Placental pericyte (primary cell): ENCODE measurements around the gene NEK1. TPM values are rescaled to one million over a fixed set of nuclear protein-coding genes. Genes with fewer than 3 reads are reported as not detected.

Source experiments
- total RNA-seq: library from RNA; depleted of rRNA; stranded (reverse); fragments of >200 nt; gene quantifications from 2 replicates; pipeline ENCODE4 v1.2.3, GENCODE V29; 2012

NEK1 gene, protein sequence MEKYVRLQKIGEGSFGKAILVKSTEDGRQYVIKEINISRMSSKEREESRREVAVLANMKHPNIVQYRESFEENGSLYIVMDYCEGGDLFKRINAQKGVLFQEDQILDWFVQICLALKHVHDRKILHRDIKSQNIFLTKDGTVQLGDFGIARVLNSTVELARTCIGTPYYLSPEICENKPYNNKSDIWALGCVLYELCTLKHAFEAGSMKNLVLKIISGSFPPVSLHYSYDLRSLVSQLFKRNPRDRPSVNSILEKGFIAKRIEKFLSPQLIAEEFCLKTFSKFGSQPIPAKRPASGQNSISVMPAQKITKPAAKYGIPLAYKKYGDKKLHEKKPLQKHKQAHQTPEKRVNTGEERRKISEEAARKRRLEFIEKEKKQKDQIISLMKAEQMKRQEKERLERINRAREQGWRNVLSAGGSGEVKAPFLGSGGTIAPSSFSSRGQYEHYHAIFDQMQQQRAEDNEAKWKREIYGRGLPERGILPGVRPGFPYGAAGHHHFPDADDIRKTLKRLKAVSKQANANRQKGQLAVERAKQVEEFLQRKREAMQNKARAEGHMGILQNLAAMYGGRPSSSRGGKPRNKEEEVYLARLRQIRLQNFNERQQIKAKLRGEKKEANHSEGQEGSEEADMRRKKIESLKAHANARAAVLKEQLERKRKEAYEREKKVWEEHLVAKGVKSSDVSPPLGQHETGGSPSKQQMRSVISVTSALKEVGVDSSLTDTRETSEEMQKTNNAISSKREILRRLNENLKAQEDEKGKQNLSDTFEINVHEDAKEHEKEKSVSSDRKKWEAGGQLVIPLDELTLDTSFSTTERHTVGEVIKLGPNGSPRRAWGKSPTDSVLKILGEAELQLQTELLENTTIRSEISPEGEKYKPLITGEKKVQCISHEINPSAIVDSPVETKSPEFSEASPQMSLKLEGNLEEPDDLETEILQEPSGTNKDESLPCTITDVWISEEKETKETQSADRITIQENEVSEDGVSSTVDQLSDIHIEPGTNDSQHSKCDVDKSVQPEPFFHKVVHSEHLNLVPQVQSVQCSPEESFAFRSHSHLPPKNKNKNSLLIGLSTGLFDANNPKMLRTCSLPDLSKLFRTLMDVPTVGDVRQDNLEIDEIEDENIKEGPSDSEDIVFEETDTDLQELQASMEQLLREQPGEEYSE (N-terminal part only)
- total RNA-seq = 6.8 and 8.4 TPM in 2 replicates

DNA sequence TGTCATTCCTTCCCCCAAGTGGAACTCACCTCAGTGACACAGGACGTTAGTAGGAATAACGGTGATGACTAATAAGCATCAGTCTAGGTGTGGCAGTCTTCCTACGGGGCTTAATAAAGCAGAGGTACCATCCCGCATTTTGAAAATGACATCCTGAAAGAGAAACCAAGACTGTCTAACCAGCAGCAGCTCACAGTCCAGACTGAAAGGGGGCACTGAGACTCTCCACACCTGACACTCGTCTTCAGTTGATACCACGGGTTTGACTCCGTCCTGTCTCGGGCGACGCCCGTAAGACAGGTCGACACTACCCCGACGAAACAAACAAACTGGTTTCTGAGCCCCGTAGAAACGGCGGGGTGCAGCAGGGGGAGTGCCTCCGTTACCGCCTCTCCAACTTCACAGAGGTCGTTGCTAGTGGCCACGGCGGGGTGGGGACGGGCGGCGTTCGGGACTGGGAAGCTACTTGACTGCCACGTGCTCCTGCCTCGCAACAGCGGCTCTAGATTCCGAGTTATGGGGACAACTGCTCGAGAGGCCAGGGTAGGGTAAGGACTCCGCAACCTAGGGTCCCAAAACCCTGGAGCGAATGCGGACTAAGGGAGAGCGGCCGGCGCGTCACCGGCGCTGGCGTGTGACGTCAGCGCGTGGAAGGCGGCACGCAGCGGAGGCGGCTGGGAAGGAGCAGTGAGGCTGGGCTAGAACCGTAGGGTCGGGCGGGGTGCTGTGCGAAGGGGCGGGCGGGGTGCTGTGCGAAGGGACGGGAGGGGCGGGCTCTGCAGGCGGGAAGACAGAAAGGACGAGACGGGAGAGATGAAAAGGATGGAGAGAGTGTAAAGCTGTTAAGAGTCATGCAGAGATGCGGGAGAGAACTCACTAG, at the start of gene NEK1:
Gene NEK1 (minus strand): TSS at position 593 of the 880 bp plus-strand sequence. CDS start 9,953 bp downstream, outside the sequence.

DNA sequence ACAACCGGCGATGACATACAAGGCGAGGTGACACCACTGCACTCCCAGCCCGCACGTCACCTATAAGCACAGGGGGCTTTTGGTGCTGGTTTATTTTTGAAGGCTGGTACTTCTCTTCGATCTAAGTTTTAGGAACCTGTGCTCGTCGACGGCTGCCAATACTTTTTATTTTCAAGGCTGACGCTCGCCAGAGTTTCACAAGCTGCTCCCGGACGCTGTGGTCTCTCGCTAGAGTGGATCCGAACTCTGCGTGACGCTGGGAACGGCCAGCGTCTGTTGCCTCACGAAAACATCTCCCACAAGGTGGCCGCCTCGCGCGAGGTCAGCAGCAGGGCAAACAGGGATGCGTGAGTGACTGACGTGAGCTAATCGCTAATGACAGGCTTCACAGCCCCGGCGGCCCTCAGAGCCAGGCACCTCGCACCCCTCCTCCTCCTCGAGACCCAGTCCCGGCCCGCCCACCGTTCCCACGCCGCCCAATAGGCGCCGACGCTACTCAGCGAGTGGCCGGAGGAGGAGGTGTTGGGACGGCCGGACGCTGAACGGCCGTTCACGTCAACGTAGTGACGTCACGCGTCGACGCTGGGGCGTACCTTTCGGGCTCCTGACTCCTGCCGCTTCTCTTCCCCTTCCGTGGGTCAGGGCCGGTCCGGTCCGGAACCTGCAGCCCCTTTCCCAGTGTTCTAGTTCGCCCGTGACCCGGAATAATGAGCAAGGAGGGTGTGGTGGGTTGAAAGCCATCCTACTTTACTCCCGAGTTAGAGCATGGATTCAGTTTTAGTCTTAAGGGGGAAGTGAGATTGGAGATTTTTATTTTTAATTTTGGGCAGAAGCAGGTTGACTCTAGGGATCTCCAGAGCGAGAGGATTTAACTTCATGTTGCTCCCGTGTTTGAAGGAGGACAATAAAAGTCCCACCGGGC, 7.8 kb upstream of the NEK1 start, which contains the start of gene CLCN3:
Gene CLCN3 (plus strand): TSS at position 621 of the 922 bp plus-strand sequence. CDS start 15,351 bp downstream, outside the sequence.

Other genes starting within 250 kb of the NEK1 start
- gene CLCN3, start 8.0 kb upstream of the NEK1 start, total RNA-seq = 49.2 and 58.6 TPM in 2 replicates
- 24.7 and 27.1 TPM in 2 replicates for gene HPF1, start 145.4 kb upstream of the NEK1 start, total RNA-seq